HEK293T (cell line): Measurements from ENCODE around the gene DPH7.

Experiments used
- BHLHE40 ChIP-seq: fragments of 450-650 bp; IDR thresholded peaks from 2 replicates; pipeline ENCODE4 v1.6.1; 2016; ENCODE audit warnings: mild to moderate bottlenecking, moderate library complexity, borderline replicate concordance
- CTBP1 ChIP-seq: fragments of 450-650 bp; IDR thresholded peaks from 2 replicates; pipeline ENCODE4 v1.6.1; 2016; ENCODE audit warnings: borderline replicate concordance
- ELF4 ChIP-seq: fragments of 450-650 bp; IDR thresholded peaks from 2 replicates; pipeline ENCODE4 v1.6.1; 2017; ENCODE audit warnings: antibody characterized with exemption
- FOXA1 ChIP-seq: fragments of 450-650 bp; IDR thresholded peaks from 2 replicates; pipeline ENCODE4 v1.6.1; 2016; ENCODE audit warnings: mild to moderate bottlenecking
- LEF1 ChIP-seq: fragments of 450-650 bp; IDR thresholded peaks from 2 replicates; pipeline ENCODE4 v1.6.1; 2017; ENCODE audit warnings: mild to moderate bottlenecking, borderline replicate concordance
- NFRKB ChIP-seq: fragments of 450-650 bp; IDR thresholded peaks from 2 replicates; pipeline ENCODE4 v1.6.1; 2016; ENCODE audit warnings: mild to moderate bottlenecking, moderate library complexity
- SP1 ChIP-seq: fragments of 450-650 bp; IDR thresholded peaks from 2 replicates; pipeline ENCODE4 v1.6.1; 2017

DNA sequence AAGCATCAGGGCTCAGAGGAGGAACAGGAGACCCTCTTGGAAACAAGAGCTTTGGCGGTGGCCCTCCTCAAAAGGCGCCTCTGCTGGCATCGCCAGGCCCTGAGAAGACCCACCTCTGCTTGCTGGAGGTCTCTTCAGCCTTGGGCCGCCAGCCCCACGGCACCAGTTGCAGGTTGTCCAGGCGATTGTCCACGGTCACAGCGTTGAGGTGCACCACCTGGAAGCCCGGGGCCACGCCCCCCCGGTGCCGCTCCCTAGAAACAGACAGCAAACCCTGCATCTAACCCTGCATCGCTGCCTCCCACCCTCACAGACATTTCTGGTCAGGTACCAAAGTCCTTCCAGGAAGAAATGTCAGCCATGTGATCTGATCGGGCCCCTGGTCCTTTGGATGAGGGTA is 8.1 kb upstream of the DPH7 start:
- no peak for TF ChIP-seq BHLHE40
- no peak for TF ChIP-seq SP1
- TF ChIP-seq LEF1: no peak
- TF ChIP-seq CTBP1: no peak
- no peak for TF ChIP-seq FOXA1
- no peak for TF ChIP-seq NFRKB
- no peak for TF ChIP-seq ELF4
